Superior temporal gyrus (tissue), 1 donor: ENCODE results near the gene CKLF.
A peak's percentile ranks its signal among the peaks of the same experiment; 100 is the strongest.
"Not testable (repeated sequence)": the region's sequence is repeated elsewhere in the genome, so short reads cannot be mapped to it uniquely, and the experiment has no call there.

Experiments used
- DNase-seq: peaks from one replicate; pipeline ENCODE4 v3.0.0-alpha.2; 2016; ENCODE audit errors: extremely low spot score

CKLF gene, protein sequence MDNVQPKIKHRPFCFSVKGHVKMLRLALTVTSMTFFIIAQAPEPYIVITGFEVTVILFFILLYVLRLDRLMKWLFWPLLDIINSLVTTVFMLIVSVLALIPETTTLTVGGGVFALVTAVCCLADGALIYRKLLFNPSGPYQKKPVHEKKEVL

GRCh38 chr16:66552286-66553177 is at the start of gene CKLF:
Gene CKLF (plus strand): TSS chr16:66552576. CDS start chr16:66552716, 140 bp downstream.
- DNase-seq: peak; percentile 96

- peak; percentile 63 for DNase-seq
Observed at GRCh38 chr16:66503030-66503429, 49.3 kb upstream of the CKLF start.

GRCh38 chr16:66503612-66504011 is 48.8 kb upstream of the CKLF start:
- no peak for DNase-seq

DNA sequence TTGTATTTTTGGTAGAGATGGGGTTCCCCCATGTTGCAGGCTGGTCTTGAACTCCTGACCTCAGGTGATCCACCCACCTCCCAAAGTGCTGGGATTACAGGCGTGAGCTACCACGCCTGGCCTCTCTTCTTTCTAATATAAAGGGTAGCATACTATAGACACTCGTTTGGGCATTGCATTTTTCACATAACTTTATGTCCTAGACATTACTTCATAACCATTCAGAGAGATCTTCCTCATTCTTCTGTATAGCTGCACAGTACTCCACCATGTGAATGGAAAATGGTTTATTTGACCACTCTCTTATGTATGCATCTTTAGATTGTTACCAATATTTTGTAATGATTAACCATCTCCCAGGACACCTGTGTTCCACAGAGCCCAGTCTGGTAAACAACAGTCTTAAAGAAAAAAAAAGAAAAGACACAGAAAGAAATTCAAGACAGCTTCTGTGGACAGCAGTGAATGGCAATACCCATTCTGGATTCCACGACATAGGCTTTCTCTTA is 44.6 kb upstream of the CKLF start:
- DNase-seq: no peak

DNA sequence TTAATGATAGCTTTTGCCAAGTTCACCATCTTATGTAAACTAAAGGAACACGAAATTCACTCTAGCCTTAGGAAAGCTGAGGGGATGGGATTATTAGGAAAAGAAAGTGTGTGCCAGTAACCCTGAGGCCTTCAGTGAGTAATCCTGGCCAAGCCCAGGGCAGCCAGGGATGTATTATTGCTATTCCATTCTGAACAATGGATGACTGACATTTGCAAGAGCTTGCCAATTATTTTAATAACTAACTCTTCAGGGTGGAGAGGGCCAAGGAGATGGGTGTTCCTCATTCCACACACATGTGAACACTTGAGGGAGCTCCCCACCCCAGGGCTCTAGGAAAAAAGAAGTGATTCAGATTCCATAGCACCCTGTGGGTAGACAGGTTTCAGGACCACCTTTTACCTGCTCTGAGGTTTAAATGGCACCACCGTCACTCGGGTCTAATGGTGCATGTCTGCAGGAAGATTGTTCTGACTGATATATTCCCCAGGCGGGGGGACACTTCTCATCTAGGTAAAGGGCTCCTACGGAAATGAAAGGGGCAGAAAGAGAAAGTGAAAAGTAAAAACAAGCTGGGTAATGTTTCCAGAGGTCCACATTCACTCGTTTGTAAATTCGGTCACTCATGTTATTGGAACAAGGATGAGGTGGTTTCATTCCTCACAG is 44.0 kb upstream of the CKLF start:
- DNase-seq: no peak

- DNase-seq: no peak
Observed at GRCh38 chr16:66508914-66509496, 43.4 kb upstream of the CKLF start.

DNA sequence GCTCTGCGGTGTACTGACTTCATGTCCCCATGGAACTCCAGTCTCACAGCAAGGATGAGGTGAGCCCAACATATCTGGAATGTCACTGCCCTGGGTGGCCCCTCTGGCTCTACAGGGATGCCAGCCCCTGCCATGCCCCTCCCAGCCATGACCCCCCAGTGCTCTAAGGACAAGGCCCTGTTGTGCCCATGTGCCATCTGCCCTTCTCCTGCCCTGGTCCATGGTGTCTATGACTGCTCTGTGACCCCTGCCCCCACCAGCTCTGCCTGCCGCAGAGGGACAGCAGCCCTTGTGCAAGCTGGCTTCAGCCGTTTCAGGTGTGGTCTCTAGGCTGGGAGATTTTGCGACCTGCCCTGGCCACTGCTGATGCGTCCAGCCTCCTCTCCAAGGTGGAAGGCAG is 42.8 kb upstream of the CKLF start:
- DNase-seq: no peak

- DNase-seq: no peak
Observed at GRCh38 chr16:66510298-66510697, 42.1 kb upstream of the CKLF start.

GRCh38 chr16:66510711-66511601 is 41.4 kb upstream of the CKLF start:
- no peak for DNase-seq

- DNase-seq: no peak
Observed at GRCh38 chr16:66511602-66512271, 40.6 kb upstream of the CKLF start.

GRCh38 chr16:66512272-66513110 is 39.9 kb upstream of the CKLF start:
- DNase-seq: no peak

DNA sequence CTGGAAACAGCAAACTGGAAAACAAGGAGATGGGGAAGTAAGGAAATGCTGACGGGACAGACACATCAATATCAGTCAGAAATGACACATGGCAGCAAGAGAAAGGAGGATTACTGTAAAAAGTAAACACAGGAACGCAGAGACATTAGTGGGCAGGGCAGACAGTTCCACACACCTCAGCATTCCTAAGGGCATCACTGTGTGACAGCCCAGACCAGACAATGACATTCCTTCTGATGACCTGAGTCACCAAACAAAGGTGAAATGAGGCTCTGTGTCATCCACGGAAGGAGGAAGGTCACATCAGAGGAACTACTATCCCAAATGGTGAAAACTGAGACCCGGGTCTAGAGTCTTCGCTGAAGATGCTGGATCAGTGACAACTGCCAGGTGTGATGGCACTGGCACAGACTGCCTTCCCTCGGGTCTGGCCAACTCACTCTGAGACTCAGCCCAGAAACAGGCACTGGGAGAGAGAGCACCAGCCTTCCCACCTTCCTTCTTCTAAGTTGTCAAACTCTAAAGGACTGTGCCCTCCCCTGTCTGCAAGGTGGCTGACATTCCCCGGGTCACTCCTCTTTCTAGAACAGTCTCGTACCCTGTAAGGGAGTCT is 39.2 kb upstream of the CKLF start:
- no peak for DNase-seq

- DNase-seq: not testable (repeated sequence)
Observed at GRCh38 chr16:66514391-66514790, 38.0 kb upstream of the CKLF start.

DNA sequence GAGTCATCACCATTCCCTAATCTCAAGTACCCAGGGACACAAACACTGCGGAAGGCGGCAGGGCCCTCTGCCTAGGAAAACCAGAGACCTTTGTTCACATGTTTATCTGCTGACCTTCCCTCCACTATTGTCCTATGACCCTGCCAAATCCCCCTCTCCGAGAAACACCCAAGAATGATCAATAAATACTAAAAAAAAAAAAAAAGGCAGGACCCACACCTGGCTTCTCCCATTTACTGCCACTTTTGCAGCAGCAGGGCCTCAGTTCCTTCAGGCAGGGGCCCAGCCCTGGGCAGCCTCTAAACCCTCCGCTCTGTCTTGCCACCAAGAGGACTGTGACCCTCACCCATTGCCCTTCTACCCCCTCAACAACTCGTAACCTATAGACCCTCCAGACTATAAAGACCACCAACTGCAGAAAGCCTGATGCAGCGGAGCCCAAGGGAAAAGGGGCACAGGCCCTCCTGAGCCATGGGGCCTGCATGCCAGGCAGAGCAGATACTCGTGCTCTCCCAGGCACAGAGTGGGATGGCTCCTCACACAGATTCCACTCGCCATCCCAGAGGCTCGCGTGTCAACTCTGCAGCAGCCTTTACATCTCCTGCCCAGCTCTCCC is 37.3 kb upstream of the CKLF start:
- not testable (repeated sequence) for DNase-seq

- no peak for DNase-seq
Observed at GRCh38 chr16:66515596-66516508, 36.5 kb upstream of the CKLF start.

DNA sequence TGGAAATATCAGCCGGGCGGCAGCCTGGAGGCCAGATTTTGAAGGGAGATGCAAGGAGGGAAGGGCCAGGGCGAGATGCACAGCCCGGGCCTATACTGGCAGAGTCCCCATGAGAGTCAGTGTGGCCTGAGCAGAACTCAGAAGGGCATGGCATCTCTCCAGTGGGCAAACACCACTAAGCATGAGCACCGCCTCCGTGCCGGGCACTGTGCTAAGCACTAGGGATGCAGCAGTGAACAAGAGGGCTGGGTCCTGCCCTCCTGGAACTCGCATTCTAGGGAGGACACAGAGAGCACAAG is 35.9 kb upstream of the CKLF start:
- no peak for DNase-seq

DNA sequence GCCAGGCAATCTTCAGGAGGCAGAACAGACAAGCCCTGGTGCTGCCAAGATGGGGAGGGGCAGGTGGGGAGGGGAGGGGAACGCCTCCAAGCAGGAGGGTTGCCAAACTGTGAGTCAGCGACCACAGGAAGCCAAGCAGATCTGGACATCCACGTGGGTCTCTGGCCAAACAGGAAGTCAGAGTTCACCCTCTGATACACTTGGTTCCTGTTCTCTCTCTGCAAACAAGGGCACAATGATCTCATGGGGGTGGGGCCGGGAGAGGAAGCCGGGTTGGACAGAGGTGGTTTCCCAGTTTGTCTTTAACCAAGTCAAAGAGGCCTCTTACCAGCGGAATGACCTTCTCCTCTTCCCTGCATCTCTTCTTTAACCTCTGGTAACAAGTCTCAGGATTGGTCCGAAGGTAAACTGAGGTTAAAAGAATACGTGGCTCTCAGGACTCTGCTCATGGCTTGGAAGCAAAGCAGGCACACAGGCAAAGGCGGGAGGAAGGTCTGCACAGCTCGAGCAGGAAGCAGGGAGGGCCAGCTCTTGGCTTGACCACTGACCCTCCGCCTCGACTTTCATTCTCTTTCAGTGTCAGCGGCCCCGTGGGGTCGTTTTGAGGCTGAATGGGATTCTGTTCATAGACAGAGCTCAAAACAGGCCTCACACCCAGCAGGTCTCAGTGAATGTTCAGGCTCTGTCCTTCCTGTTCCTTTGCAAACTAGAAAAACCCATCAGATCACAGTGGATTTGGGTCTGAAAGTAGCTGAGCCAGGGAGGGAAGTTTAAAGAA is 35.4 kb upstream of the CKLF start:
- peak; percentile 95 for DNase-seq
